ENCODE results near the gene RPAIN.

Gene RPAIN

DNA sequence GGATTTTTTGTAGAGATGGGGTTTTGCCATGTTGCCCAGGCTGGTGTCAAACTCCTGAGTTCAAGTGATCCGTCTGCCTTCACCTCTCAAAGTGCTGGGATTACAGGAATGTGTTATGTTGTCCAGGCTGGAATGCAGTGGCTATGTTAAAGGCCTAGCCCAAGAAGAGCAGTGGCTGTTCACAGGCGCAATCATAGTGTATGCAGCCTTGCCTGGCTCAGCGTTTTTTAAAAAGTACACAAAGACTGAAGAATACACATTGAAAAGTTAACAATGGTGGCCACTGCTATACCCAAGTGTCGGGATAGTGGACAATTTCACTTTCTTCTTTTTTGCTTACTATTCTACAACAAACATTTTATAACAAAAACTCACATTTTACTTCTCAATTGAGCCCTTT, 59.0 kb downstream of the RPAIN start:
- no peak overlapping the region for H3K4me3 ChIP-seq (ENCODE audit: low read depth, low read length)
- DNase-seq (ENCODE audit: low read depth, low spot score): no peak
- POLR2A ChIA-PET: no interaction called here
- CTCF ChIA-PET: no interaction called here
- TF ChIP-seq, protein P1, sequence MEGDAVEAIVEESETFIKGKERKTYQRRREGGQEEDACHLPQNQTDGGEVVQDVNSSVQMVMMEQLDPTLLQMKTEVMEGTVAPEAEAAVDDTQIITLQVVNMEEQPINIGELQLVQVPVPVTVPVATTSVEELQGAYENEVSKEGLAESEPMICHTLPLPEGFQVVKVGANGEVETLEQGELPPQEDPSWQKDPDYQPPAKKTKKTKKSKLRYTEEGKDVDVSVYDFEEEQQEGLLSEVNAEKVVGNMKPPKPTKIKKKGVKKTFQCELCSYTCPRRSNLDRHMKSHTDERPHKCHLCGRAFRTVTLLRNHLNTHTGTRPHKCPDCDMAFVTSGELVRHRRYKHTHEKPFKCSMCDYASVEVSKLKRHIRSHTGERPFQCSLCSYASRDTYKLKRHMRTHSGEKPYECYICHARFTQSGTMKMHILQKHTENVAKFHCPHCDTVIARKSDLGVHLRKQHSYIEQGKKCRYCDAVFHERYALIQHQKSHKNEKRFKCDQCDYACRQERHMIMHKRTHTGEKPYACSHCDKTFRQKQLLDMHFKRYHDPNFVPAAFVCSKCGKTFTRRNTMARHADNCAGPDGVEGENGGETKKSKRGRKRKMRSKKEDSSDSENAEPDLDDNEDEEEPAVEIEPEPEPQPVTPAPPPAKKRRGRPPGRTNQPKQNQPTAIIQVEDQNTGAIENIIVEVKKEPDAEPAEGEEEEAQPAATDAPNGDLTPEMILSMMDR (IDR thresholded peaks at IDR 0.05; ENCODE audit: insufficient read depth, low read length, missing control alignments): no peak

DNA sequence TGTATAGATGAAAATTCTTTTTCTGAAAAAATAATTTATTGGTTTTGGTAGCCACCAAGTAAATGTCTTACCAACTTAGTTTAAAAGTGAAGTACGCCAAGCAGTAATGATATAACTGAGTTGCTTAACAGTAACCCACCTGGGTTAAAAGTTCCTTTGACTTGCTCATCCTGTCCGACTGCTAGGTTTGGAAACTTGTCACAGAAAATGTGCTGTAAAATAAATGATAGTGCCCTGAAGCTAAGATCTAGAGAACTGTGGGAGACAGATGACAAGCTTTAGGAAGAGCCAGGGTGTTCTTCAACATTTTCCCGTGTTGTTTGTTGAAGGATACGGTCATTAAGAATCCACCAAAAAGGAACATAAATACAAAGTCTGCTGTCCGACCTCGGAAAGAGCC, 61.0 kb downstream of the RPAIN start:
- DNase-seq (ENCODE audit: low read depth, low spot score): no peak
- ChIA-PET POLR2A (no interaction called here), CTCF (interaction anchor here (1.0 kb wide), 1 partner anchor 10 kb away, joined by 3 read pairs; no protein-coding TSS in a partner anchor)

DNA sequence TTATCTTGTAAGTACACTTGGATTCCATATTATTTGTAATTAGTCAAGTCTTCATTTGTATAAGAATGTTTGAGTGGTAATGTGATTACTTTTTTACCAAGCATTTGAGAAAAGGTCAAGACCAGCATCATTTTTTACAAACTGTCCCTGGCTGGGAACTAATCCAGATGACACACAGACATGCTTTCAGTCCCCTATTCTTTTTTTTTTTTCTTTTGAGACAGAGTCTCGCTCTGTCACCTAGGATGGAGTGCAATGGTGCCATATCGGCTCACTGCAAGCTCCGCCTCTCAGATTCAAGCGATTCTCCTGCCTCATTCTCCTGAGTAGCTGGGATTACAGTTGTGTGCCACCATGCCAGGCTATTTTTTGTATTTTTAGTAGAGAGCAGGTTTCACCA, 61.5 kb downstream of the RPAIN start:
- no peak for DNase-seq (ENCODE audit: low read depth, low spot score)
- POLR2A ChIA-PET: no interaction called here
- TF ChIP-seq, protein P1 (IDR thresholded peaks at IDR 0.05; ENCODE audit: insufficient read depth, low read length, missing control alignments): no peak
- CTCF ChIA-PET: no interaction called here
- no peak overlapping the region for H3K4me3 ChIP-seq (ENCODE audit: low read depth, low read length)

More for the DNA sequence above, 61.0 kb downstream of the RPAIN start:
- no peak overlapping the region for H3K4me3 ChIP-seq (ENCODE audit: low read depth, low read length)
- TF ChIP-seq, protein P1 (IDR thresholded peaks at IDR 0.05; ENCODE audit: insufficient read depth, low read length, missing control alignments): no peak
